HG03175 (cell line): ENCODE data around the gene USP15.
"Not testable (repeated sequence)": the region's sequence is repeated elsewhere in the genome, so short reads cannot be mapped to it uniquely, and the experiment has no call there.

Experiments used
- ATAC-seq: cut with Tn5 transposase; IDR thresholded peaks from one replicate; pipeline ENCODE4 v1.9.1; 2021; ENCODE audit warnings: mild to moderate bottlenecking, moderate library complexity; ENCODE audit not compliant: unreplicated experiment

The USP15 gene

DNA sequence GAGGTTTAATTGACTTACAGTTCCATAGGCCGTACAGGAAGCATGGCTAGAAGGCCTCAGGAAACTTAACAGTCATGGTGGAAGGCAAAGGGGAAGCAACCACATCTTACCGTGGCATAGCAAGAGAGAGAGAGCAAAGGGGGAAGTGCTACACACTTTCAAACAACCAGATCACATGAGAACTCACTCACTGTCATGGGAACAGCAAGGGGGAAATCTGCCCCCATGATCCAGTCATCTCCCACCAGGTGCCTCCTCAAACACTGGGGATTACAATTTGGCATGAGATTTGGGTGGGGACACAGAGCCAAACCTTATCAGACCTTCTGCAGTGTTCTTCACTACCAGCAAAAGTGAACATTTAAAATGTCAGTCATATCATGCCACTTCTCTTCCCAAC is 58.9 kb downstream of the USP15 start:
- no peak for ATAC-seq

DNA sequence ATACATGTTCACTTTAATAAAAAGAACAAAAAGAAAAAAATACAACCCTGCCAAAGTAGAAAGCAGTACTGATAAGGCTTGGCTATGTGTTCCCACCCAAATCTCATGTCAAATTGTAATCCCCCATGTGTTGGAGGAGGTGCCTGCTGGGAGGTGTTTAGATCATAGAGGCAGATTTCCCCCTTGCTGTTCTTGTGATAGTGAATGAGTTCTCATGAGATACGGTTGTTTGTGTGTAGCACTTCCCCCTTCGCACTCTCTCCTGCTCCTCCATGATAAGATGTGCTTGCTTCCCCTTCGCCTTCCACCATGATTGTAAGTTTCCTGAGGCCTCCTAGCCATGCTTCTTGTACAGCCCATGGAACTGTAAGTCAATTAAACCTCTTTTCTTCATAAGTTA is 59.9 kb downstream of the USP15 start:
- ATAC-seq = no peak

- ATAC-seq = no peak
These were observed 63.2 kb downstream of the USP15 start for GRCh38 chr12:62323386-62323785.

- ATAC-seq = no peak
These were observed 68.2 kb downstream of the USP15 start for GRCh38 chr12:62328296-62328921.

GRCh38 chr12:62331306-62331705 is 71.1 kb downstream of the USP15 start:
- peak; percentile 85 for ATAC-seq

GRCh38 chr12:62332598-62332997 is 72.4 kb downstream of the USP15 start:
- ATAC-seq = no peak

DNA sequence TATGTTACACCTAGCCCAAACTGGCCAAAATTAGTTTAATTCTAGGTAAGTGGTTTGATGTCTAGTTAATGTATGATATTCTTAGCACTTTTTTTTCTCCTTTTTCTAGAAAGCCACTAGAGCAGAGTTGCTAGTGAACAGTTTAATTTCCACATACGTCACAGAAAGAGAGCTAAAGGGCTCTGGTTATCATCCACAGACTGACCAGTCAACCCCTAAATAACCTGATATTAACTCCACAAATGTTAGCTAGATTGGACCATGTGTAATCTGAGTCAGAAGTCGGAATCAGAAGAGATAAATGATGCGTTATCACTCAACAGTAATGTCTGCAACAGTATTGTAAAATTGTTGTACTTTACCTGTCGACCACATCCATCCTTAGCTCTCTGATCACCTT is 74.9 kb downstream of the USP15 start:
- no peak for ATAC-seq

- ATAC-seq = no peak
These were observed 75.6 kb downstream of the USP15 start for GRCh38 chr12:62335796-62336195.

DNA sequence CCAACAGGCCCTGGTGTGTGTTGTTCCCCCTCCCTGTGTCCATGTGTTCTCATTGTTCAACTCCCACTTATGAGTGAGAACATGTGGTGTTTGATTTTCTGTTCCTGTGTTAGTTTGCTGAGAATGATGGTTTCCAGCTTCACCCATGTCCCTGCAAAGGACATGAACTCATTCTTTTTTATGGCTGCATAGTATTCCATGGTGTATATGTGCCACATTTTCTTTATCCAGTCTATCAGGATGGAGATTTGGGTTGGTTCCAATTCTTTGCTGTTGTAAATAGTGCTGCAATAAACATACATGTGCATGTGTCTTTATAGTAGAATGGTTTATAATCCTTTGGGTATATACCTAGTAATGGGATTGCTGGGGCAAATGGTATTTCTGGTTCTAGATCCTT is 77.4 kb downstream of the USP15 start:
- ATAC-seq = not testable (repeated sequence)

- not testable (repeated sequence) for ATAC-seq
These were observed 82.6 kb downstream of the USP15 start for GRCh38 chr12:62342614-62343303.

- not testable (repeated sequence) for ATAC-seq
These were observed 83.3 kb downstream of the USP15 start for GRCh38 chr12:62343304-62344120.

- not testable (repeated sequence) for ATAC-seq
These were observed 84.7 kb downstream of the USP15 start for GRCh38 chr12:62344731-62345556.

GRCh38 chr12:62345667-62346066 is 85.5 kb downstream of the USP15 start:
- no peak for ATAC-seq

DNA sequence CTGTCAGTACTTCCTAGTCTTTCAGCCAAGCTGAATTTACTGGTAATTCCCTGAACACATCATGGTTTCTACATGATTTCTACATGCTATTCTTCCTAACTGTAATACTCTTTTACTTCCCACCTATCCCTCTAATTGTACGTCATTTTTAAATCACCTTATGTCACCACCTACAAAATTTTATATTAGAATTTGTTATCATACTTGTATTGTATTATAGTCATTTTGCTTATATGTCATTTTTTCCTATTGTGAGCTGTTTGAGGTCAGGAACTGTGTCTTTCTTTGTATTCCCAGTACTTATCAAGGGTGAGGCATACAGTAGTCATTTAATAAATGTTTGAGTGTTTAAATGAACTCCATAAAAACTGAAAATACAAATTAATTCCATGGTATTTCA is 86.6 kb downstream of the USP15 start:
- ATAC-seq = no peak

DNA sequence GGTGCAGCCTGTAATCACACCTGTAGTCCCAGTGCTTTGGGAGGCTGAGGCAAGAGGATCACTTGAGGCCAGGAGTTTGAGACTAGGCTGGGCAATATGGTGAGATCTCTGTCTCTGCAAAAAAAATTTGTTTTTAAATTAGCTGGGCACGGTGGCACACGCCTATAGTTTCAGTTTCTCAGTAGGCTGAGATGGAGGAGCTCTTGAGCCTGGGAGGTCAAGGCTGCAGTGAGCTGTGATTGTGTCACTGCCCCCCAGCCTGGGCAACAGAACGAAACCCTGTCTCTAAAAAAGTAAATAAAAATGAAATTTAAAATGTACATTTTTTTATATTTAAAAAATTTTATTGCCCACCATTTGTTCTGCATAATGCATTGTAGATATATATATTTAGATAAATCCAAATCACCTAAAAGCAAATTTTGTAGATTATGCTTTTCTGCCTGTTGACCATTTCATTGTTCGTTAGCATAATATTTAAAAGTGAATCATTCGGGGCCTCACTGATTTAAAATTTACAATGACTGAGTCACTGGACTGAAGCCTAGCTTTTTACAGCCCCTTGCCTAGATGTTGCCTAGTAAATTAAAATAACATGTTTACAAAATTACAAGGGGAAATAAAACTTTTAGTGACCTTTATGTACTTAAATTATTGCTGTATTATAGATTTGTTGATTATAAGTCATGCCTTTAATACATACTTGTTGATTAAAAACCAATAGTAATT is 87.9 kb downstream of the USP15 start:
- no peak for ATAC-seq

GRCh38 chr12:62350554-62350953 is 90.3 kb downstream of the USP15 start:
- no peak for ATAC-seq

GRCh38 chr12:62351326-62351725 is 91.1 kb downstream of the USP15 start:
- ATAC-seq = no peak

DNA sequence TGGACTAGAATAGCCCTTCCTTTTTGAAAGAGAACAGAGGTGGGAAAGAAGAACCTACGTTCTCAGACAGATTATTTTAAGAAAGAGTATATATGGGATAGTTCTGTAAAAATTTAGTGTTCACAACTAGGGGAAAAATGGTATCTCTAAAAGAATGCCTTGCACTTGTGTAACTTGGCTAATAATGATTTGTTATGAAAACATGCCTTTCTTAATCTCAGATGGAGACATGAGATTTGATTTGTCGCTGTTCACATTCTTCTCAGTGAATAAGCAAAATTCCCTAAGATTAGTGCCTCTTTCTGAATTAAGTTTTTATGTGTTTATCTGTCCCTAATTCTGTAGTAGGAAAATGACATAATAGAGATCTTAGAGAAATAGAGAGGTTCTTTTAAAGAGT is 100.8 kb downstream of the USP15 start:
- ATAC-seq = no peak

DNA sequence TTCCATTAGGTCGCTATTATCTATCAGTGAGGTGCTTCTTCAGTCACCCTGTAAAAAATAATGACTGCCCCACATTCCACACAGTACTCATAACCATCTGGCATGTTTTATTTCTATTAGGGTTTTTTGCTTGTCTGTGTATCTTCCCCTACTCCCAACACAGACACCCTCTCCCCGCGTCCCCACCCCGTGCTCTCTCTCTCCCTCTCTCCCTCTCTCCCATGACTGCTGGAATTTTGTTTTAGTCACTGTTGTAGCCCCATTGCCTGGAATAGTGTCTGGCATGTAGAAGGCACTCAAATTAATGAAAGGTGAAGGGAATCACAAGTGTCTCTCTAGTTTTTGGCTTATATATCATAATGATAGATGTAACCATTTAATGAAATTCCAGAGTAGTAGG is 103.3 kb downstream of the USP15 start:
- no peak for ATAC-seq

GRCh38 chr12:62364697-62365096 is 104.5 kb downstream of the USP15 start:
- not testable (repeated sequence) for ATAC-seq
